Measurements from ENCODE around the gene SURF2.

- TF ChIP-seq CTCF (conservative IDR thresholded peaks at IDR 0.05; ENCODE audit: low read length) (no peak), EZH2phosphoT487 (IDR thresholded peaks at IDR 0.05; ENCODE audit: borderline replicate concordance, low read depth, low read length) (no peak)
These were observed 22.1 kb downstream of the SURF2 start for GRCh38 chr9:133378408-133378962.
